H9 (cell line): Measurements from ENCODE around the gene B3GLCT. TPM values are rescaled to one million over a fixed set of nuclear protein-coding genes. Genes with fewer than 3 reads are reported as not detected.
A peak's percentile ranks its signal among the peaks of the same experiment; 100 is the strongest.

Experiments used
- DNase-seq: peaks from one replicate; pipeline ENCODE4 v3.0.0-alpha.2; 2017
- H2AFZ ChIP-seq: one replicate; pipeline ENCODE4 v1.6.1; 2013; ENCODE audit warnings: mild to moderate bottlenecking, low read length, control low read depth, moderate library complexity
- H2AK5ac ChIP-seq: 2 replicates; pipeline ENCODE4 v1.6.1; 2013; ENCODE audit warnings: low read length, control low read depth, mixed read lengths; ENCODE audit not compliant: insufficient read length
- H2BK120ac ChIP-seq: one replicate; pipeline ENCODE4 v1.6.1; 2013; ENCODE audit warnings: low read depth, mild to moderate bottlenecking, low read length, control low read depth, inconsistent platforms; ENCODE audit not compliant: poor library complexity, severe bottlenecking
- H2BK12ac ChIP-seq: 2 replicates; pipeline ENCODE4 v1.6.1; 2013; ENCODE audit warnings: low read length, control low read depth, mixed read lengths, low read depth; ENCODE audit not compliant: insufficient read length
- H2BK15ac ChIP-seq: 2 replicates; pipeline ENCODE4 v1.6.1; 2013; ENCODE audit warnings: low read depth, low read length, control low read depth
- H2BK20ac ChIP-seq: one replicate; pipeline ENCODE4 v1.6.1; 2013; ENCODE audit warnings: low read depth, mild to moderate bottlenecking, low read length, control low read depth, inconsistent platforms; ENCODE audit not compliant: poor library complexity, severe bottlenecking
- H2BK5ac ChIP-seq: 2 replicates; pipeline ENCODE4 v1.6.1; 2013; ENCODE audit warnings: low read length, control low read depth, mixed read lengths; ENCODE audit not compliant: insufficient read length
- H3K14ac ChIP-seq: 2 replicates; pipeline ENCODE4 v1.6.1; 2013; ENCODE audit warnings: low read length, control low read depth; ENCODE audit not compliant: insufficient read depth
- H3K18ac ChIP-seq: 2 replicates; pipeline ENCODE4 v1.6.1; 2013; ENCODE audit warnings: low read depth, mild to moderate bottlenecking, mixed read lengths, low read length, control low read depth; ENCODE audit not compliant: insufficient read length
- H3K23ac ChIP-seq: 2 replicates; pipeline ENCODE4 v1.6.1; 2013; ENCODE audit warnings: low read length, control low read depth, mixed read lengths, low read depth; ENCODE audit not compliant: insufficient read length
- H3K23me2 ChIP-seq: 2 replicates; pipeline ENCODE4 v1.6.1; 2013; ENCODE audit warnings: low read depth, mild to moderate bottlenecking, mixed read lengths, low read length, control low read depth; ENCODE audit not compliant: insufficient read length, poor library complexity, severe bottlenecking
- H3K27ac ChIP-seq: 2 replicates; pipeline ENCODE4 v1.5.1; 2013; ENCODE audit warnings: low read length, control low read depth, mixed read lengths, low read depth; ENCODE audit not compliant: insufficient read length
- H3K27me3 ChIP-seq: 2 replicates; pipeline ENCODE4 v1.6.1; 2013; ENCODE audit warnings: low read length, control low read depth, inconsistent platforms; ENCODE audit not compliant: insufficient read depth
- H3K4ac ChIP-seq: 2 replicates; pipeline ENCODE4 v1.6.1; 2013; ENCODE audit warnings: low read depth, mild to moderate bottlenecking, control low read depth, inconsistent platforms, low read length, moderate library complexity
- H3K4me1 ChIP-seq: 2 replicates; pipeline ENCODE4 v1.6.1; 2013; ENCODE audit warnings: low read length, control low read depth, inconsistent platforms; ENCODE audit not compliant: insufficient read depth
- H3K4me2 ChIP-seq: 2 replicates; pipeline ENCODE4 v1.6.1; 2013; ENCODE audit warnings: low read length, control low read depth, mixed read lengths; ENCODE audit not compliant: insufficient read length, insufficient read depth
- H3K56ac ChIP-seq: 2 replicates; pipeline ENCODE4 v1.6.1; 2013; ENCODE audit warnings: low read depth, mild to moderate bottlenecking, mixed read lengths, low read length, control low read depth; ENCODE audit not compliant: insufficient read length
- H3K79me1 ChIP-seq: 2 replicates; pipeline ENCODE4 v1.6.1; 2013; ENCODE audit warnings: low read depth, mild to moderate bottlenecking, moderate library complexity, low read length, control low read depth, inconsistent platforms; ENCODE audit not compliant: insufficient read depth, poor library complexity, severe bottlenecking
- H3K79me2 ChIP-seq: 2 replicates; pipeline ENCODE4 v1.6.1; 2013; ENCODE audit warnings: low read length, control low read depth, inconsistent platforms; ENCODE audit not compliant: insufficient read depth
- H3K9ac ChIP-seq: 2 replicates; pipeline ENCODE4 v1.6.1; 2013; ENCODE audit warnings: low read length, control low read depth, mixed read lengths; ENCODE audit not compliant: insufficient read length; ENCODE audit errors: extremely low read depth
- H3K9me3 ChIP-seq: one replicate; pipeline ENCODE4 v1.6.1; 2013; ENCODE audit warnings: low read depth, low read length, inconsistent platforms; ENCODE audit not compliant: control insufficient read depth
- H3T11ph ChIP-seq: one replicate; pipeline ENCODE4 v1.6.1; 2013; ENCODE audit warnings: mild to moderate bottlenecking, low read length, control low read depth, inconsistent platforms
- H4K20me1 ChIP-seq: one replicate; pipeline ENCODE4 v1.6.1; 2013; ENCODE audit not compliant: control insufficient read depth, insufficient read length, insufficient read depth
- H4K5ac ChIP-seq: 2 replicates; pipeline ENCODE4 v1.6.1; 2013; ENCODE audit warnings: low read depth, mild to moderate bottlenecking, mixed read lengths, low read length, control low read depth; ENCODE audit not compliant: insufficient read length
- H4K8ac ChIP-seq: replicated peaks from 2 replicates; pipeline ENCODE4 v1.6.1; 2013; ENCODE audit warnings: low read length, control low read depth, mixed read lengths, low read depth; ENCODE audit not compliant: insufficient read length
- H4K91ac ChIP-seq: 2 replicates; pipeline ENCODE4 v1.6.1; 2013; ENCODE audit warnings: low read depth, mild to moderate bottlenecking, moderate library complexity, mixed read lengths, low read length, control low read depth; ENCODE audit not compliant: insufficient read length
- H3K27ac Mint-ChIP-seq, 3 experiments: 2 replicates in 2 of 3; 3 replicates in 1 of 3; pipeline ENCODE4 v1.8.0; 2020 to 2021; ENCODE audit warnings: mixed read lengths in 3 of 3, mild to moderate bottlenecking in 1 of 3, moderate library complexity in 1 of 3
- H3K27me3 Mint-ChIP-seq: 2 replicates; pipeline ENCODE4 v1.8.0; 2021; ENCODE audit warnings: low read depth, mild to moderate bottlenecking, moderate library complexity, mixed read lengths
- H3K36me3 Mint-ChIP-seq, 3 experiments: 2 replicates in 2 of 3; 3 replicates in 1 of 3; pipeline ENCODE4 v1.8.0; 2020 to 2021; ENCODE audit warnings: low read depth in 3 of 3, mixed read lengths in 3 of 3; ENCODE audit not compliant: insufficient read depth in 1 of 3
- H3K4me1 Mint-ChIP-seq, 2 experiments: 2 replicates each; pipeline ENCODE4 v1.8.0; 2020; ENCODE audit warnings: mixed read lengths in 2 of 2
- H3K4me3 Mint-ChIP-seq, 2 experiments: 2 replicates in 1 of 2; 3 replicates in 1 of 2; pipeline ENCODE4 v1.8.0; 2020 to 2021; ENCODE audit warnings: mild to moderate bottlenecking in 2 of 2, mixed read lengths in 2 of 2, moderate library complexity in 1 of 2
- H3K9me3 Mint-ChIP-seq, 2 experiments: 2 replicates in 1 of 2; 3 replicates in 1 of 2; pipeline ENCODE4 v1.8.0; 2020; ENCODE audit warnings: mild to moderate bottlenecking in 2 of 2, mixed read lengths in 2 of 2, moderate library complexity in 1 of 2
- WGBS: extraction: QIAGEN DNeasy Blood & Tissue Kit; methylation state at CpG from one replicate; pipeline ENCODE4 v1.1.7; 2013; ENCODE audit warnings: missing lambda C conversion rate, low lambda C conversion rate, mixed read lengths; ENCODE audit not compliant: insufficient read length; ENCODE audit errors: extremely low coverage; 5-methylcytosine and 5-hydroxymethylcytosine counted together
- total RNA-seq: library from RNA; stranded (reverse); gene quantifications from 2 replicates; pipeline ENCODE4 v1.2.1, GENCODE V29; 2021
- TF ChIP-seq, protein P1 (sequence below): fragments of 200-600 bp; sonication (generic); conservative IDR thresholded peaks from 3 replicates; pipeline ENCODE4 v1.8.0; 2021; ENCODE audit warnings: antibody characterized with exemption, mild to moderate bottlenecking

The B3GLCT gene
- total RNA-seq, 1 experiment from 2014 or later, result 5.4 TPM

- H2BK120ac ChIP-seq, result no peak overlapping the region
- H3K14ac ChIP-seq, result no peak overlapping the region
- Mint-ChIP-seq H3K9me3 (no peaks in the 10 kb centered on the region), H3K4me3 (no peak overlapping the region), H3K36me3 (peaks cover 0 to 2% (median 0%) of the 10 kb centered on the region in 3 experiments; a peak in 1 of 7 replicates), H3K27me3 (no peaks in the 10 kb centered on the region; the same call in 1 of the 2 replicates), H3K27ac (peak overlapping the region in 1 of 3 experiments; percentile 36; a peak in 1 of 7 replicates), H3K4me1 (no peaks in the 10 kb centered on the region)
- no peak overlapping the region for H3K27ac ChIP-seq
- no CpG with 5 or more reads among the region's 6 CpGs for WGBS
- H4K5ac ChIP-seq, result no peak overlapping the region
- H3K56ac ChIP-seq, result no peak overlapping the region
- H3K4ac ChIP-seq, result no peak overlapping the region
- H3K4me1 ChIP-seq, result no peaks in the 10 kb centered on the region
- peak; percentile 45 for DNase-seq
- no peak overlapping the region for H3K4me2 ChIP-seq
- no peaks in the 10 kb centered on the region for H4K20me1 ChIP-seq
- H3K79me2 ChIP-seq, result no peaks in the 10 kb centered on the region
- H2AK5ac ChIP-seq, result no peak overlapping the region
- H3K9ac ChIP-seq, result no peak overlapping the region
- no peak overlapping the region for H2BK15ac ChIP-seq
- H3K79me1 ChIP-seq, result no peaks in the 10 kb centered on the region
- no peaks in the 10 kb centered on the region for H3K27me3 ChIP-seq
- TF ChIP-seq, protein P1, sequence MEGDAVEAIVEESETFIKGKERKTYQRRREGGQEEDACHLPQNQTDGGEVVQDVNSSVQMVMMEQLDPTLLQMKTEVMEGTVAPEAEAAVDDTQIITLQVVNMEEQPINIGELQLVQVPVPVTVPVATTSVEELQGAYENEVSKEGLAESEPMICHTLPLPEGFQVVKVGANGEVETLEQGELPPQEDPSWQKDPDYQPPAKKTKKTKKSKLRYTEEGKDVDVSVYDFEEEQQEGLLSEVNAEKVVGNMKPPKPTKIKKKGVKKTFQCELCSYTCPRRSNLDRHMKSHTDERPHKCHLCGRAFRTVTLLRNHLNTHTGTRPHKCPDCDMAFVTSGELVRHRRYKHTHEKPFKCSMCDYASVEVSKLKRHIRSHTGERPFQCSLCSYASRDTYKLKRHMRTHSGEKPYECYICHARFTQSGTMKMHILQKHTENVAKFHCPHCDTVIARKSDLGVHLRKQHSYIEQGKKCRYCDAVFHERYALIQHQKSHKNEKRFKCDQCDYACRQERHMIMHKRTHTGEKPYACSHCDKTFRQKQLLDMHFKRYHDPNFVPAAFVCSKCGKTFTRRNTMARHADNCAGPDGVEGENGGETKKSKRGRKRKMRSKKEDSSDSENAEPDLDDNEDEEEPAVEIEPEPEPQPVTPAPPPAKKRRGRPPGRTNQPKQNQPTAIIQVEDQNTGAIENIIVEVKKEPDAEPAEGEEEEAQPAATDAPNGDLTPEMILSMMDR, result peak; percentile 56
- H4K91ac ChIP-seq, result no peak overlapping the region
- H2BK5ac ChIP-seq, result no peak overlapping the region
- H3K23me2 ChIP-seq, result no peaks in the 10 kb centered on the region
- no peak overlapping the region for H3K18ac ChIP-seq
- H2BK20ac ChIP-seq, result no peak overlapping the region
- no peaks in the 10 kb centered on the region for H3K9me3 ChIP-seq
- no peak overlapping the region for H3K23ac ChIP-seq
- H2BK12ac ChIP-seq, result no peak overlapping the region
- H4K8ac ChIP-seq, result no peak overlapping the region
- H3T11ph ChIP-seq, result no peak overlapping the region
- no peak overlapping the region for H2AFZ ChIP-seq
These were observed 35.0 kb downstream of the B3GLCT start for GRCh38 chr13:31234729-31235128.
